Mucosa of descending colon (tissue), 3 donors: ENCODE measurements around the gene FLT1. TPM values are rescaled to one million over a fixed set of nuclear protein-coding genes. Genes with fewer than 3 reads are reported as not detected.

ENCODE experiments used
- ATAC-seq: fragments of 200-7000 bp; cut with Tn5 transposase; one replicate; pipeline ENCODE4 v1.9.1; 2020; ENCODE audit warnings: mild to moderate bottlenecking, moderate library complexity
- DNase-seq, 3 donors: peaks; one replicate each; pipeline ENCODE4 v3.0.0-alpha.2; 2020
- H3K36me3 ChIP-seq: fragments of 200-600 bp; one replicate; pipeline ENCODE4 v1.8.0; 2021; ENCODE audit warnings: low read depth, mild to moderate bottlenecking
- H3K4me1 ChIP-seq: fragments of 200-600 bp; one replicate; pipeline ENCODE4 v1.8.0; 2021; ENCODE audit warnings: low read depth, mild to moderate bottlenecking
- H3K4me3 ChIP-seq: fragments of 200-600 bp; one replicate; pipeline ENCODE4 v1.8.0; 2021; ENCODE audit warnings: mild to moderate bottlenecking
- H3K9me3 ChIP-seq: fragments of 200-600 bp; one replicate; pipeline ENCODE4 v1.8.0; 2021; ENCODE audit warnings: mild to moderate bottlenecking
- intact Hi-C, 2 donors: fragments of 100-400 bp; cut with DNase I in 1 of 2; cut with micrococcal nuclease in 1 of 2; formaldehyde crosslinking; loops; one replicate each; pipeline versions ENCODE4 v1.11.0 to v1.11.1; 2022; cut with DNase I, micrococcal nuclease
- long read RNA-seq, 2 donors: library from polyadenylated mRNA; unstranded; transcript quantifications; one replicate each; pipeline ENCODE4 v2.0.0, GENCODE V29; 2019 to 2021
- total RNA-seq, 3 donors: library from RNA; stranded (reverse); fragmentation: NEBNext Ultra II Directional in 2 of 3; extraction: Animal tissue kit (Norgen Biotek cat#: 25700) in 2 of 3; gene quantifications; one replicate each; pipeline versions ENCODE4 v1.2.1 to v1.2.4, GENCODE V29; 2021 to 2023
- TF ChIP-seq, protein P1 (sequence below): fragments of 200-600 bp; IDR thresholded peaks from one replicate; pipeline ENCODE4 v1.8.0; 2022; ENCODE audit warnings: antibody characterized with exemption, mild to moderate bottlenecking
- donor health status: DM: no; HTN: no; CAD: no; lungs with moderate emphysema.
- donor health status: DM: no; HTN: no; CAD: no.
- donor health status: DM: no; HTN: yes; CAD: no.

FLT1 gene, protein sequence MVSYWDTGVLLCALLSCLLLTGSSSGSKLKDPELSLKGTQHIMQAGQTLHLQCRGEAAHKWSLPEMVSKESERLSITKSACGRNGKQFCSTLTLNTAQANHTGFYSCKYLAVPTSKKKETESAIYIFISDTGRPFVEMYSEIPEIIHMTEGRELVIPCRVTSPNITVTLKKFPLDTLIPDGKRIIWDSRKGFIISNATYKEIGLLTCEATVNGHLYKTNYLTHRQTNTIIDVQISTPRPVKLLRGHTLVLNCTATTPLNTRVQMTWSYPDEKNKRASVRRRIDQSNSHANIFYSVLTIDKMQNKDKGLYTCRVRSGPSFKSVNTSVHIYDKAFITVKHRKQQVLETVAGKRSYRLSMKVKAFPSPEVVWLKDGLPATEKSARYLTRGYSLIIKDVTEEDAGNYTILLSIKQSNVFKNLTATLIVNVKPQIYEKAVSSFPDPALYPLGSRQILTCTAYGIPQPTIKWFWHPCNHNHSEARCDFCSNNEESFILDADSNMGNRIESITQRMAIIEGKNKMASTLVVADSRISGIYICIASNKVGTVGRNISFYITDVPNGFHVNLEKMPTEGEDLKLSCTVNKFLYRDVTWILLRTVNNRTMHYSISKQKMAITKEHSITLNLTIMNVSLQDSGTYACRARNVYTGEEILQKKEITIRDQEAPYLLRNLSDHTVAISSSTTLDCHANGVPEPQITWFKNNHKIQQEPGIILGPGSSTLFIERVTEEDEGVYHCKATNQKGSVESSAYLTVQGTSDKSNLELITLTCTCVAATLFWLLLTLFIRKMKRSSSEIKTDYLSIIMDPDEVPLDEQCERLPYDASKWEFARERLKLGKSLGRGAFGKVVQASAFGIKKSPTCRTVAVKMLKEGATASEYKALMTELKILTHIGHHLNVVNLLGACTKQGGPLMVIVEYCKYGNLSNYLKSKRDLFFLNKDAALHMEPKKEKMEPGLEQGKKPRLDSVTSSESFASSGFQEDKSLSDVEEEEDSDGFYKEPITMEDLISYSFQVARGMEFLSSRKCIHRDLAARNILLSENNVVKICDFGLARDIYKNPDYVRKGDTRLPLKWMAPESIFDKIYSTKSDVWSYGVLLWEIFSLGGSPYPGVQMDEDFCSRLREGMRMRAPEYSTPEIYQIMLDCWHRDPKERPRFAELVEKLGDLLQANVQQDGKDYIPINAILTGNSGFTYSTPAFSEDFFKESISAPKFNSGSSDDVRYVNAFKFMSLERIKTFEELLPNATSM (N-terminal part only)
- 1 to 10 TPM; 3.8 to 9.2 (median 4.0) TPM for total RNA-seq
- long read RNA-seq, donor 1, full-length matches to known transcripts: 2 of 6 reads
- long read RNA-seq, donor 1, partial matches to known transcripts: 3 of 6 reads
- long read RNA-seq, donor 1, other reads (novel, unspliced or antisense): 1 of 6 reads
- long read RNA-seq, donor 2: 0 reads

DNA sequence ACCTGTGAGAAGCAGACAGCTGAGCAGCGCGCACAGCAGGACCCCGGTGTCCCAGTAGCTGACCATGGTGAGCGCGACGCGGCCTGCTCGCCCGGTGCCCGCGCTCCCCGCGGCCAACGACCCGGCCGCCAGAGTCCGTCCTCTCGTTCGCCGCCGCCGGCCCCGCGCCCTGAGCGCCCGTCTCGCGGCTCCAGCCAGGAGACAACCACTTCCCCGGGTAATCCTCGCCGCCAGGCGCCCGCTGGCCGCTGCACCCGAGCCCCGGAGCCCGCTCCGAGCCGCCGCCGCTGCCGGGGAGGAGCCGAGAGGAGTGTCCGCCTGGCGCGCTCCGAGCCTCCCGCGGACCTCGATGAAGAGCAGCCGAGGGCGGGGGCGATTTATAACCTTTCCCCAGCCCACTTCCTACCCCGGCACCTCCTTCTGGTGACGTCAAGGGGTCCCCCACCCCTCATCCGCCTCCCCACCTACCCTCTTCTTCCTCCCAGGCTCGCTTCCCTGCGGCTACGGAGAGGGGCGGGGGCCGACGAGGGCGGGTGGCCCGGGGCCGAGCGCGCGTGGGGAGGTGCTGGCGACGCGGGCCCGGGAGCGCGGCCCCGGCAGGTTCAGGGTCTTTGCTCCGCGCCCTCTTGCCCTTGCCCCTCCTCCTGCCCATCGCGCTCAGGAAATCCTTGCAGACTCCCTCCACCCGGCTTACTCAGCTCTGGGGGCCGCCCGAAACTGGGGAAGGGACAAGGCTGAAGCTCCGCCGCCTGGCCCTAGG lies at the start of gene FLT1:
TSS of gene FLT1 (minus strand) at position 351 of the 760 bp plus-strand sequence. CDS start at position 66, 285 bp downstream.
- intact Hi-C loops: no loop called here
- Histone ChIP-seq H3K4me1 (peaks cover 17% of the 10 kb centered on the region), H3K36me3 (no peaks in the 10 kb centered on the region), H3K4me3 (no peak within 1 kb of the TSS), H3K9me3 (no peaks in the 10 kb centered on the region)
- DNase-seq (peak in 2 of 3 donors; percentile 40 to 48), ATAC-seq (peak; percentile 66)
- TF ChIP-seq, protein P1, sequence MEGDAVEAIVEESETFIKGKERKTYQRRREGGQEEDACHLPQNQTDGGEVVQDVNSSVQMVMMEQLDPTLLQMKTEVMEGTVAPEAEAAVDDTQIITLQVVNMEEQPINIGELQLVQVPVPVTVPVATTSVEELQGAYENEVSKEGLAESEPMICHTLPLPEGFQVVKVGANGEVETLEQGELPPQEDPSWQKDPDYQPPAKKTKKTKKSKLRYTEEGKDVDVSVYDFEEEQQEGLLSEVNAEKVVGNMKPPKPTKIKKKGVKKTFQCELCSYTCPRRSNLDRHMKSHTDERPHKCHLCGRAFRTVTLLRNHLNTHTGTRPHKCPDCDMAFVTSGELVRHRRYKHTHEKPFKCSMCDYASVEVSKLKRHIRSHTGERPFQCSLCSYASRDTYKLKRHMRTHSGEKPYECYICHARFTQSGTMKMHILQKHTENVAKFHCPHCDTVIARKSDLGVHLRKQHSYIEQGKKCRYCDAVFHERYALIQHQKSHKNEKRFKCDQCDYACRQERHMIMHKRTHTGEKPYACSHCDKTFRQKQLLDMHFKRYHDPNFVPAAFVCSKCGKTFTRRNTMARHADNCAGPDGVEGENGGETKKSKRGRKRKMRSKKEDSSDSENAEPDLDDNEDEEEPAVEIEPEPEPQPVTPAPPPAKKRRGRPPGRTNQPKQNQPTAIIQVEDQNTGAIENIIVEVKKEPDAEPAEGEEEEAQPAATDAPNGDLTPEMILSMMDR: no peak

DNA sequence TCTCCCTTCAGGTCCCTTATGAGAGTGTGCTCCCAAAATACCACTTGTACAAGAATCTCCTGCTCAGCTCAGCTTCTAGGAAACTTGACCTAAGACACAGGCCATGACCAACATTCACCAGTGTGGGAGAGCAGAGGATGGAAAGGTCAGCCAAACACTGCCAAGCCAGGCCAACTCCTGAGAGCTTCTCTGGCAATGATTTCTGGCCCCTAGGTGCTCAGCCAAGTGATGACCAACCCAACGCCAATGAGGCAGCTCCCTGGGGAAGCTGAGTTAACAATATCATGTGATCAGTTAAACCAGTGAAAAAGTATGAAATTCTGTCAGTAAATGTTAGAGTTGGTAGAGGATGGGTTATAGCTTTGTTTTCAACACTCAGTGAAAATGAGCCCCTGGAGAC lies 49.1 kb upstream of the FLT1 start:
- TF ChIP-seq, protein P1: no peak
- Histone ChIP-seq H3K9me3 (no peaks in the 10 kb centered on the region), H3K4me3 (no peak overlapping the region), H3K36me3 (no peaks in the 10 kb centered on the region), H3K4me1 (peaks cover 8% of the 10 kb centered on the region)
- ATAC-seq: no peak
- no peak for DNase-seq
- intact Hi-C loops: no loop called here

DNA sequence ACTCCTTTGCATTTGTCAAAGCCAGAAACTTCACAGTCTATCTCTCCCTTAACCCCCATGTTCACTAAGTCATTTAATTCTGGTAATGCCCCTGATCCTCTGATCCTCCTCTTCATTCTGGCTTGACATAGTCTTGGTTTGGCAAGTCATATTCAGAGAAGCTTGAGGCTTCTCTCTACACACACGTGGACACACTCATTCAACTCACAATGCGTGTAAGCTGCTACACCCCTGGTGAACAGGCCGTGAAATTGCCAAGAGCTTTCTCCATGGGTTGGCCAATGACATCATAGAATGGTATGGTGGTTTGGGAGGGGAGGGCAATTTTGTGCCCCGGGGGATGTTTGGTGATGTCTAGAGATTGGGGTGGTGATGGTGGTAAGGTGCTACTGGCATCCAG lies 47.9 kb upstream of the FLT1 start:
- Histone ChIP-seq H3K4me1 (peaks cover 8% of the 10 kb centered on the region), H3K36me3 (no peaks in the 10 kb centered on the region), H3K9me3 (no peaks in the 10 kb centered on the region), H3K4me3 (no peak overlapping the region)
- DNase-seq (no peak), ATAC-seq (no peak)
- TF ChIP-seq, protein P1: no peak
- intact Hi-C loops: no loop called here

DNA sequence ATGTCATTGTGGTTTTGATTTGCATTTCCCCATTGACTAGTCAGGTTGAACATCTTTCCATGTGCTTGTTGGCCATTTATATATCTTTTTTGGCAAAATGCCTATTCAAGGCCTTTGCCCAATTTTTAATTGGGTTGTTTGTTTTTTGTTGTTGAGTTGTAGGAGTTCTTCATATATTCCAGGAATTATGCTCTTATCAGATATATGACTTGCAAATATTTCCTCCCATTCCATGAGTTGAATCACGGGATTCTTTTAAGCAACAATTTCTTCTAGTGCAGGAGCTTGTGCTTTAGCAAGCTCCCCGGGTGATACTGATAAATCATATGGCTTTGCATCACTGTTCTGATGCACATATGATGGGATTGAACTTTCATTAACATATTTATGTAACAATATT lies 47.0 kb upstream of the FLT1 start:
- Histone ChIP-seq H3K4me3 (no peak overlapping the region), H3K36me3 (no peaks in the 10 kb centered on the region), H3K9me3 (no peaks in the 10 kb centered on the region), H3K4me1 (peaks cover 8% of the 10 kb centered on the region)
- no peak for DNase-seq
- TF ChIP-seq, protein P1: no peak
- ATAC-seq: no peak
- intact Hi-C loops: no loop called here
